HG03097 (cell line): Measurements from ENCODE around the gene MBD5.

ENCODE experiments used
- ATAC-seq: cut with Tn5 transposase; IDR thresholded peaks from one replicate; pipeline ENCODE4 v1.9.1; 2021; ENCODE audit not compliant: unreplicated experiment, low FRiP score

The MBD5 gene

DNA sequence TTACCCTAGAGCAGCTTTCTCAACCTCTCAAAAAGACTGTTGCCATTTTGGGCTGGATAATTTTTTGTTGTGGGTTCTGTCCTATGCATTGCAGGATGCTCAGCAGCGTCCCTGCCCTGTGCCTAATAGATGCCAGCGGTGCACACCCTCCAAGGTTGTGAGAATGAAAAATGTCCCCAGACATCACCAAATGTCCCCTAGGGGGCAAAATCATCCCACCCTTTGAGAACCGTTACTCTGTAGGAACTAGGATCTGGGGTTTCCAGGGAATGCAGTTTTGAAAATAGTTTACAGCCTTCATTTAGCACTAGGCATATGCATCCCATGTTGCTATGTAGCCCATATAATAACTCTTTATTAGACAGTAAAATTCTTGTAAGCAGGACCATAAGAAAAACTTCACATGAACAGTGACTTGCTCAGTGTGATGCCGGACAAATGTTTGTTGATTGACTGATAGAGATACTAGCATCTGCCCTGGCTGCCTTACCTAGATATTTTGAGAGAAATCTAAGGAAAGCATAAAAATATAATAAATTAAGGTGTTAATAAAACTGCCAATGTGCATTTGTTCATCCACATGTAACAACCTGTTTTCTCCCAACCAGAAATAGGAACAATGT is 544.5 kb downstream of the MBD5 start:
- no peak for ATAC-seq
